Breast epithelium (tissue), 4 donors: ENCODE measurements around the gene GLCCI1. TPM values are rescaled to one million over a fixed set of nuclear protein-coding genes. Genes with fewer than 3 reads are reported as not detected.

ENCODE experiments used
- DNase-seq, 2 donors: peaks; one replicate each; pipeline ENCODE4 v3.0.0-alpha.2; 2019; ENCODE audit warnings: low spot score in 2 of 2
- H3K27ac ChIP-seq, 2 donors: fragments of 200-600 bp; sonication (generic) in 1 of 2; one replicate each; pipeline ENCODE4 v1.5.1; 2016 to 2019; ENCODE audit warnings: mild to moderate bottlenecking in 1 of 2
- H3K27me3 ChIP-seq, 2 donors: fragments of 200-600 bp; sonication (generic) in 1 of 2; one replicate each; pipeline versions ENCODE4 v1.5.1 to v1.6.0; 2017 to 2019; ENCODE audit warnings: control low read depth in 1 of 2, mild to moderate bottlenecking in 1 of 2
- H3K36me3 ChIP-seq: fragments of 200-600 bp; one replicate; pipeline ENCODE4 v1.5.1; 2019
- H3K4me1 ChIP-seq, 2 donors: fragments of 200-600 bp; sonication (generic); one replicate each; pipeline ENCODE4 v1.5.1; 2016 to 2019; ENCODE audit warnings: control low read depth in 1 of 2
- H3K4me3 ChIP-seq, 3 donors: fragments of 200-600 bp; sonication (generic); 1 replicate in 2 of 3; 2 replicates in 1 of 3; pipeline ENCODE4 v1.5.1; 2016 to 2019; ENCODE audit warnings: mild to moderate bottlenecking in 3 of 3, moderate library complexity in 2 of 3
- H3K9me3 ChIP-seq, 2 donors: fragments of 200-600 bp; sonication (generic) in 1 of 2; one replicate each; pipeline ENCODE4 v1.5.1; 2016 to 2019; ENCODE audit warnings: control low read depth in 1 of 2
- CTCF ChIP-seq, 3 donors: fragments of 450-650 bp; IDR thresholded peaks; one replicate each; pipeline ENCODE4 v1.5.1; 2016 to 2017; ENCODE audit warnings: antibody characterized with exemption in 3 of 3, mild to moderate bottlenecking in 3 of 3, moderate library complexity in 3 of 3
- POLR2A ChIP-seq: fragments of 450-650 bp; IDR thresholded peaks from one replicate; pipeline ENCODE4 v1.6.1; 2016; ENCODE audit warnings: antibody characterized with exemption, mild to moderate bottlenecking, moderate library complexity
- POLR2AphosphoS5 ChIP-seq, 3 donors: sonication (generic); formaldehyde crosslinking; IDR thresholded peaks; one replicate each; pipeline ENCODE4 v1.6.1; 2017; ENCODE audit warnings: antibody characterized with exemption in 3 of 3
- intact Hi-C: fragments of 100-400 bp; cut with DNase I; formaldehyde crosslinking; loops from one replicate; pipeline ENCODE4 v1.15.1; 2023; ENCODE audit warnings: low total_unique reads
- total RNA-seq, 3 donors: library from RNA; depleted of rRNA; stranded (reverse); fragments of >200 nt; gene quantifications; one replicate each; pipeline ENCODE4 v1.1.0, GENCODE V29; 2016

Gene GLCCI1
- total RNA-seq, 3 donors from 2014 or later: 11.7 to 29.1 (median 18.4) TPM

- intact Hi-C loops: loop anchor here (10.0 kb wide), 1 partner anchor 471 kb away; no protein-coding TSS in a partner anchor
- Histone ChIP-seq H3K36me3 (no peaks in the 10 kb centered on the region), H3K27ac (no peak overlapping the region), H3K4me1 (no peaks in the 10 kb centered on the region), H3K9me3 (no peaks in the 10 kb centered on the region), H3K27me3 (no peaks in the 10 kb centered on the region), H3K4me3 (no peak overlapping the region)
- TF ChIP-seq POLR2A (no peak), CTCF (IDR thresholded peaks at IDR 0.05) (no peak), POLR2AphosphoS5 (IDR thresholded peaks at IDR 0.05) (no peak)
- DNase-seq: no peak
Measured at GRCh38 chr7:8134089-8134733, 165.6 kb downstream of the GLCCI1 start.

GRCh38 chr7:8135417-8135816, 166.8 kb downstream of the GLCCI1 start:
- Histone ChIP-seq H3K27me3 (no peaks in the 10 kb centered on the region), H3K36me3 (no peaks in the 10 kb centered on the region), H3K4me1 (no peaks in the 10 kb centered on the region), H3K27ac (no peak overlapping the region), H3K9me3 (no peaks in the 10 kb centered on the region), H3K4me3 (no peak overlapping the region)
- intact Hi-C loops: loop anchor here (10.0 kb wide), 1 partner anchor 469 kb away; no protein-coding TSS in a partner anchor
- TF ChIP-seq CTCF (IDR thresholded peaks at IDR 0.05) (no peak), POLR2AphosphoS5 (IDR thresholded peaks at IDR 0.05) (no peak), POLR2A (no peak)
- DNase-seq: no peak

- intact Hi-C loops: loop anchor here (10.0 kb wide), 1 partner anchor 469 kb away; no protein-coding TSS in a partner anchor
- no peaks in the 10 kb centered on the region for H3K9me3 ChIP-seq
- no peak overlapping the region for H3K4me3 ChIP-seq
- no peaks in the 10 kb centered on the region for H3K36me3 ChIP-seq
- no peak for DNase-seq
- H3K27ac ChIP-seq: no peak overlapping the region
- no peaks in the 10 kb centered on the region for H3K27me3 ChIP-seq
- no peak for TF ChIP-seq POLR2AphosphoS5 (IDR thresholded peaks at IDR 0.05)
- no peak for TF ChIP-seq POLR2A
- no peak for TF ChIP-seq CTCF (IDR thresholded peaks at IDR 0.05)
- no peaks in the 10 kb centered on the region for H3K4me1 ChIP-seq
Measured at GRCh38 chr7:8136051-8136730, 167.6 kb downstream of the GLCCI1 start.
